Measurements from ENCODE around the gene ATMIN.

ATMIN gene, protein sequence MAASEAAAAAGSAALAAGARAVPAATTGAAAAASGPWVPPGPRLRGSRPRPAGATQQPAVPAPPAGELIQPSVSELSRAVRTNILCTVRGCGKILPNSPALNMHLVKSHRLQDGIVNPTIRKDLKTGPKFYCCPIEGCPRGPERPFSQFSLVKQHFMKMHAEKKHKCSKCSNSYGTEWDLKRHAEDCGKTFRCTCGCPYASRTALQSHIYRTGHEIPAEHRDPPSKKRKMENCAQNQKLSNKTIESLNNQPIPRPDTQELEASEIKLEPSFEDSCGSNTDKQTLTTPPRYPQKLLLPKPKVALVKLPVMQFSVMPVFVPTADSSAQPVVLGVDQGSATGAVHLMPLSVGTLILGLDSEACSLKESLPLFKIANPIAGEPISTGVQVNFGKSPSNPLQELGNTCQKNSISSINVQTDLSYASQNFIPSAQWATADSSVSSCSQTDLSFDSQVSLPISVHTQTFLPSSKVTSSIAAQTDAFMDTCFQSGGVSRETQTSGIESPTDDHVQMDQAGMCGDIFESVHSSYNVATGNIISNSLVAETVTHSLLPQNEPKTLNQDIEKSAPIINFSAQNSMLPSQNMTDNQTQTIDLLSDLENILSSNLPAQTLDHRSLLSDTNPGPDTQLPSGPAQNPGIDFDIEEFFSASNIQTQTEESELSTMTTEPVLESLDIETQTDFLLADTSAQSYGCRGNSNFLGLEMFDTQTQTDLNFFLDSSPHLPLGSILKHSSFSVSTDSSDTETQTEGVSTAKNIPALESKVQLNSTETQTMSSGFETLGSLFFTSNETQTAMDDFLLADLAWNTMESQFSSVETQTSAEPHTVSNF

GRCh38 chr16:81035398-81035974 lies at the start of gene ATMIN:
ATMIN (plus strand) TSS chr16:81035842; CDS start chr16:81035871, 29 bp downstream.
- DNase-seq (ENCODE audit: low spot score), result peak; percentile 99

- no peak for DNase-seq (ENCODE audit: low spot score)
These were observed 49.1 kb upstream of the ATMIN start for GRCh38 chr16:80986557-80986956.

- no peak for DNase-seq (ENCODE audit: low spot score)
These were observed 46.9 kb upstream of the ATMIN start for GRCh38 chr16:80988756-80989155.

DNA sequence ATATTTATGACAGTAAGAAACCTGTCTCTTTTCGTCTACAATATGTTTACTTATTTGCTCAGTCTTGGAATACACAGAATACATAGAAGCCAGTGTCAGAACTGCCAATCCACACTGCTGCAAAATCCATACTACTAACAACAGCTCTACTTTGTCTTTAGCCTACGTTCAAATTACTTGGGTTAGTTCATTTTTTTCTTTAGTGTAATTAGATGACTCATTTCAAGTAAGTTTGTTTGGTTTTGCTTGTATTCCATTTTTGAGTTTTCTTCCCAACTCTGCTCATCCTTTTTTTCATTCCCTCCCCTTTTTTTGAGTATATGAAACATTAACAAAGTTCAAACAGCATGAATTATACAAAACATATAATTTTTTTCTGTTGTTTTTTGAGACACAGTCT lies 45.8 kb upstream of the ATMIN start:
- no peak for DNase-seq (ENCODE audit: low spot score)

DNA sequence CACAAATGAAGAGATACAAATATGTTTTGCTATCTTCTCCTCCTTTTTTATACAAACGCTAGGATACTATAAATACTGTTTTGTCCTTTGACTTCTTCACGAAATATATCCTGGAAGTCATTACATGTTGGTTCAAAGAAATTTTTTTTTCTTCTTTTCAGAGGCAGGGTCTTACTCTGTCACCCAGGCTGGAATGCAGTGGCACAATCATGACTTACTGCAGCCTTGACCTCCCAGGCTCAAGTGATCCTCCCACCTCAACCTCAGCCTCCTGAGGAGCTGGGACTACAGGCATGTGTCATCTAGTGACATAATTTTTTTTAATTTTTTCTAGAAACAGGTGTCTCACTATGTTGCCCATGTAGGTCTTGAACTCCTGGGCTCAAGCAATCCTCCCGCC lies 45.1 kb upstream of the ATMIN start:
- no peak for DNase-seq (ENCODE audit: low spot score)

GRCh38 chr16:80990978-80991377 lies 44.7 kb upstream of the ATMIN start:
- no peak for DNase-seq (ENCODE audit: low spot score)

- no peak for DNase-seq (ENCODE audit: low spot score)
These were observed 43.7 kb upstream of the ATMIN start for GRCh38 chr16:80991792-80992430.

DNA sequence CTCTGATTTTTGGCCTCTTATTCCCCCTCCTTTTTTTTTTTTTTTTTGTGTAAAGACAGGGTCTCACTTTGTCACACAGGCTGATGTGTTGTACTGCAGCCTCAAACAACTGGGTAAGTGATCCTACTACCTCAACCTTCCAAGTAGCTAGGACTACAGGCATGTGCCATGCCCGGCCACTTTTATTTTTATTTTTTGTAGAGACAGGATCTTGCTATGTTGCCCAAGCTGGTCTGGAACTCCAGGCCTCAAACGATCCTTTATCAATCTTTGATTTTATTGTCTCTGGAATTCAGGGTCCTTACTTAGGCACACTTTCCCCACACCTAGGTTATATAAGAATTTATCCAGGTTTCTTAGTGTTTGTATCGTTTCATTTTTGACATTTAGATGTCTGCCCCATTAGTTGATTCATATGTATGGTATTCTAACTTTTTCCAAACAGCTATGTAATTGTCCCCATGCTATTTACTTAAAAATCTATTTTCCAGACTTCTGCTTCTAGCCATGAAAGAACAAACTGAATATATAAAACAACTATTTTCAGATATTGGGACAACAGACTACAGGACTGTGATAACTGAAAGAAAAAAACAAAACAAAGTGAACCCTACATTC lies 42.9 kb upstream of the ATMIN start:
- DNase-seq (ENCODE audit: low spot score), result no peak

- peak; percentile 58 for DNase-seq (ENCODE audit: low spot score)
These were observed 42.3 kb upstream of the ATMIN start for GRCh38 chr16:80993307-80993706.

- no peak for DNase-seq (ENCODE audit: low spot score)
These were observed 41.8 kb upstream of the ATMIN start for GRCh38 chr16:80993834-80994233.

GRCh38 chr16:80994451-80994850 lies 41.2 kb upstream of the ATMIN start:
- no peak for DNase-seq (ENCODE audit: low spot score)

- DNase-seq (ENCODE audit: low spot score), result no peak
These were observed 38.9 kb upstream of the ATMIN start for GRCh38 chr16:80996688-80997138.

- no peak for DNase-seq (ENCODE audit: low spot score)
These were observed 38.4 kb upstream of the ATMIN start for GRCh38 chr16:80997139-80997798.

DNA sequence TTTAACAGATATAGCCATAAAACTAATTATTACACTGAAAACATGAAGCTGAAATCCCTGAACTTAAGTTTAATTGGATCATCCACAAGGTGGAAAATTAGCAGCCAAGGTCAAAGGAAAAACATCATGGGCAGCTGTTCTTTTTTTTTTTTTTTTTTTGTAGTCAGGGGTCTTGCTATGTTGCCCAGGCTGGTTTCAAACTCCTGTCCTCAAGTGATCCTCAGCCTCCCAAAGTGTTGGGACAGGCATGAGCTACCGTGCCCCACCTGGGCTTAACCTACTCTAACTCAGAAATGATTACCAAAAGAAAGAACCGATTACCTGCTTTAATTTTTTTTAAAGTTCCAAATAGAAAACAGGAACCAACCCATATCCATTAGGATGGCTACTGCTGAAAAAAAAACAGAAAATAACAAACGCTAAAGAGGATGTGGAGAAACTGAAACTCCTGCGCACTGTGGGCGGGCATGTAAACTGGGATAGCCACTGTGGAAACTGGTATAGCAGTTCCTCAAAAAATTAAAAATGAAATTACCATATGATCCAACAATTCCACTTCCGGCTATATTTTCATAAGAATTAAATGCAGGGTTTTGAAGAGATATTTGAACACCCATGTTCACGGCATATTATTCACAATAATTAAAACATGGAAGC lies 37.5 kb upstream of the ATMIN start:
- DNase-seq (ENCODE audit: low spot score), result no peak

GRCh38 chr16:81000873-81001272 lies 34.8 kb upstream of the ATMIN start:
- no peak for DNase-seq (ENCODE audit: low spot score)

DNA sequence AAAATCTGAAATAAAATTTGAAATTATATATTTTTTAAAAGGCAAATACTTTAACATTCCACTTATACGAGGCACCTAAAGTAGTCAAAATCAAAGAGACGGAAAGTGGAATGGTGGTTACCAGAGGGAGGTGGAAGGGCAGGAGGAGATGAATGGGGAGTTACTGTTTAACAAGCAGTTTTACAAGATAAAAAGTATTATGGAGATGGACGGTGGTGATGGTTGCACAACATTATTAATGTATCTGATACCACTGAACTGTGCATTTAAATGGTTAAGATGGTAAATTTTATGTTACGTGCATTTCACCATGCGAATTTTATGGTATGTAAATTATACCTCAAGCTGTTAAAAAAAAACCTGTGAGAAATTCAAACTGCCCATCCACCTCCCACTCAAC lies 34.3 kb upstream of the ATMIN start:
- DNase-seq (ENCODE audit: low spot score), result no peak

- no peak for DNase-seq (ENCODE audit: low spot score)
These were observed 32.6 kb upstream of the ATMIN start for GRCh38 chr16:81003064-81003463.

- DNase-seq (ENCODE audit: low spot score), result no peak
These were observed 31.8 kb upstream of the ATMIN start for GRCh38 chr16:81003610-81004460.

- DNase-seq (ENCODE audit: low spot score), result no peak
These were observed 30.8 kb upstream of the ATMIN start for GRCh38 chr16:81004646-81005353.

Data from AG08396 (cell line).